SIG-M5 (cell line): Measurements from ENCODE around the gene PITX2.

Experiments used
- DNase-seq: peaks from one replicate; lab custom pipeline; 2025; lab: John Stamatoyannopoulos, UW

Gene PITX2

DNA sequence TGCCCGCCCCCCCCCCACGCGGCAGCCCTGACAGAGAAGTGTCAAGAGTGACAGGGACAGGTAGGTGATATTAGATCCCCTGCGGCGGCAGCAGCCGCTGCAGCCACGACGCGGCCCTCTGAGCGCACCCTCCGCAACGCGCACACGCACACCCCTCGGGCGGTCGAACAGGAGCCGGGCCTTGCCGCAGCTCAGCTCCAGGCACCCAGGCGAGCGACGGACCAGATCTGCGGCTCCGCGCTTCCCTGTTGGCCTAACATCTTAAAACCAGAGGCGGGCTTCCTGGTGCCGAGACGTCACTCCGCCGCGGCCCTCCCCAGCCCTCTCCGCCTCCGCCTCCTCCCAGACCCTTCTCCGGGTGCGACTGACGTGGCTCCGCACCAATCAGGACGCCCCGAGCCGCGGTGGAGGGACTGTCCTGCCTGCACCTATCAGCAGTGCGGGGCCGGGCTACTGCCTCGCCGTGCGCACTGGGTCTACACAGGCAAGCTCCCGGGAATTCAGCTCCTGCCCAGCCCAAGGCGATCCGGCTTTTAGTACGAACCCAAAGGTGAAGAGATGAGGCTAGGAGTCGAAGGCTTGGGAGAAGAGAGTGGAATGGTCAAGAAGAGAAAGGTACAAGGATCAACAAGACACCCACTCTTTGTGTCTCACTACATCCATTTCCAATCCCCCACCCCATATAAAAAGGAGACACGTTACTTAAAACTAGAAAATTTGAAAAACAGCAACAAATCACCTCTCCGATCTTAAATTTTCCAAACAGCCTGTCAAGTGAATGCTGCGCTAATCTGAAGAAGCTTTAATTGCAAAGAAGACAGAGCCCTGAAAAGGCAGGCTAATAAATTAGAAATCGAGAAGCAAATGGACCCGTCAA lies at the start of gene PITX2:
Gene PITX2 (minus strand): TSS at position 237 of the 877 bp plus-strand sequence. CDS start 617 bp downstream, outside the sequence.
- DNase-seq, result peak; percentile 1

DNA sequence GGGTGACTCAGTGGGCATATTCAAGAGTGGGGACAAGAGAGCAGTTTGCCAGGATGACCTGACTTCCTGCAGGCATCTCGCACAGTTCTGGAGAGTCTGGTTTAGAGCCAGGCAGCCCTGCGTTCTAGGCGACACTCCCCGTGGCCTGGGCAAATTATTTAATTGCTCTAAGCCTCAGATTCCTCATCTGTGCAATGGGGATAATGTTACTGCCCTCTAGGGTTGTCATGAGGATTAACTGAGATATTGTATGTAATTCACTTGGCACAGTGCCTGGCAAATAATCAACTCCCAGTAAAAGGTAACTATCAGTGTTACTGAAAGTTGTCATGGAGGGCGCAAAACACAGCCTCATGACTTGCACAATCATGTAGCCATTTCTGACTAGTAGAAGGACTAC lies 48.8 kb upstream of the PITX2 start:
- no peak for DNase-seq

GRCh38 chr4:110669663-110670062 lies 46.8 kb upstream of the PITX2 start:
- DNase-seq, result no peak

- no peak for DNase-seq
Observed at GRCh38 chr4:110668463-110669235, 45.8 kb upstream of the PITX2 start.

GRCh38 chr4:110667670-110668069 lies 44.8 kb upstream of the PITX2 start:
- no peak for DNase-seq

GRCh38 chr4:110666030-110666429 lies 43.2 kb upstream of the PITX2 start:
- DNase-seq, result no peak

DNA sequence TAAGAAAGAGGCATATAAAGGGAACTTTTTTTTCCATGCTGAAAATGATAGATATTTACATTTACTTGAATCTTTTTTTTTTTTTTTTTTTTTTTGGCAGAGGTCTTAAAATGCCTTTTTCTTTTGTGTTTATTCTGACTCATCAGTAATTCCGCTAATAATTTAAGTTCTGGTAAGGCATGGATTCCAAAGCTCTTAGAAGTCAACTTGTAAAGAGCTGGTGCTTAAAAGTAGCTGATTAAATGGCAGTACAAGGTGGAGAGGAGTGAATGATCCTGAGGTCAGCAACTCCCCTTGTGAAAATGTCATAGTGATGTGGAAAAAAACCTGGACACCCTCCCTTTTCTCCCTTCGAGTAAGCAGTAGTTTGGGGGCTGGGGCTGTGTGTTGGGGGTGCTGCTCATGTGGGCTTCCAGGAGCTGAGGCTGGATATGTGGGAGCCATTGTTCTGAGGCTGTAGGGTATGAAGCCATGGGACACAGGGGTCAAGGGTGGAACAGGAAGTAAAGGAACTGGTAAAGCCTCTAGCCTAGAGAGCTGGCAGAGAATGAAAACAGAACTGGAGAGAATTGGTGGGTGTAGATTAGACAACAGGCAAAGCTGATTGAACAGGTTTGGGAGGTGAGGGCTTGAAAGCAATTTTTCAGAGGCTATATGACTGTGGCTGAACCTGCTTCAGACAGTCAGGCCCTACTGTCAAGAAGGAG lies 41.0 kb upstream of the PITX2 start:
- no peak for DNase-seq

DNA sequence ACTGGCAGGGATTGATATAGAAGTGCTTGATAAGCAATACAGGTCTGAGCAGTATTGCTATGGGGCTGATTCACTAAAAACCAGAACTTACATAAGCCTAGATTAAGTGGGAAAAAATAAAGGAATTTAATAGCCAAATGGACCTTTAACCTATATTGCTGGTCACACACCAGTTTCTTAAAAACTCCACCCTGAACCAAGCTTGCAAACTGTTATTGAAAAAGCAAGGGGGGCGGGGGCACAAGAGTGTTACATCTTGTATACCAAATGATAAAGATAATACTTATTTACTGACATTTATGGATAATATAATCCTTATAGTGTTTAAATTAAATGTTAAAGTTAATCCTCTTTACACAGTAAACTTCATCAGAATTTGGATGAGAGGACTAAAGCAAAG lies 40.3 kb upstream of the PITX2 start:
- DNase-seq, result no peak

- no peak for DNase-seq
Observed at GRCh38 chr4:110660755-110661154, 37.9 kb upstream of the PITX2 start.

DNA sequence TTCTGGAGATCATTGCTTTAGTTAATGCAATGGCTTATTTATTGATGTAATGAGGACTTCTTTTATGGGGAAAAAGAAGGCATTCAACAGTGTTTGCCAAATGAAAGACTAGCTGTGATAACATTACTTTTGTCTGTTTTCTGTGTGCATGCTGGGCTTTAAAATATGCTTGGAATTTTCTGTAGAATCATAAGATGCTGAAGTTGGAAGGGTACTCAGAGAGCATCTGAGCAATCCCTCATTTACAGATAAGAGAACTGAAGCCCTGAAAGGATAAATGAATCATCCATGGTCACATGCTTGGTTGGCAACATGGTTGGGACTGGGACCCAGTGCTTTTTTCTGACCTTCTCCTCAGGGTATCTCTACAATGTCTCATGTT lies 31.4 kb upstream of the PITX2 start:
- DNase-seq, result no peak

DNA sequence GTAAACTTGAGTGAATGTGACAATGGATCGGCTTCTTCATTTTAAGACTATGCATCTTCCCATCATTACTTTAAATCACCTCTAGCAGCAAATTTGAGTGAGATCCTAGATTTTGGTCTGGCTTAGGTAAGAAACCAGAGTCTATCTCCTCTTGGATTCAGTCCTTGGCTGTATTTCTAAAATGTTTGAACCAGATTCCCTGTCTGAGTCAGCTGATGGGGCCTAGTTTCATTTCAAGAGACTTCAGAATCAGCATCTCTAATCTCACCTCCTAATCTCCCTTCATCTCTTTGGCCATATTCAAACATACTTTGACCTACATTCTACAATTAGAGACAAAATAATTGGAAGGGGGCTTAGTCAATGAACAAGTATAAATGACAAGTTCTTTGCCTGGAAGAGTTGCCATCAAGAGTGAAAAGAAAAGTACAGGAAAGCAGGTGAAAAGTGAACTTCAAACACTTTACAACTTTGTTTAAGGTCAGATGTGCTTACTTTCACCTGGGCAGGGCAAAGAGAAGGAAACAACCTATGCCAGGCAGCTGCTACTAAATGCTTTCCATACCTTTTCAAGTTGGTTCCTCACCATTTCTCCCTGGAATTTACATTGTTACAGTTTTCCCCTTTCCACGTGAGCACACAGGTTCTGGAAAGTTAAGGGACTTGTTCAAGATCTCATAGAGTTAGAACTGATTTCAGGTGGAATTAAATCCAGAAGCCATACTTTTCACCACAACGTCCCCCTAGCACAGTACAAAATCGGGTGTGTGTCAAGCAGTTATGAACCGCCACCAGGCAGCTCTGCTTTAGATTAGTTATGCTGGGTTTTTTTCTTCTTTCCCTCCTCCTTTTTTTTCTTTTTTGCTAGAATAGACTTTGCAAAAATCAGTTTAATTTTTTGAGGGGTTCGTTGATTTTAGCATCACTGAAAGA lies 30.7 kb upstream of the PITX2 start:
- DNase-seq, result no peak

DNA sequence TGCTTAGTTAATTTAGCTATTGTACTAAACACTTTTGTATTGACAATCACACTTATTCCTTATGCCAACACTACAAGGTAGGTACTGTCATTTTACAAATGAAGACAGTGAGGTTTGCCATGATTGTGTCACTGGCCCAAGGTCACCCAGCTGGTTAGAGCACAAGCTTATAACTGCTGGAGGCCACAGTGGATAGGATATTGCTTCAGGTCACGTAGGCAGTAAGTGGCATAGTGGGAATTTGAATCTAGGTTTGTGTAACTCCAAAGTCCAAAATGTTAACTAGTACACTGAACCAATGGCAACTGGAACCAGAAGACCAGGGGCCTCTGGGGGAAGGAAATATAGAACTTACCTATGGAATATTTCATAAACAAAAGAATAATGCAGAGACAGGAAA lies 21.1 kb upstream of the PITX2 start:
- no peak for DNase-seq

GRCh38 chr4:110643096-110643495 lies 20.2 kb upstream of the PITX2 start:
- DNase-seq, result no peak

- DNase-seq, result no peak
Observed at GRCh38 chr4:110641218-110641617, 18.3 kb upstream of the PITX2 start.

- DNase-seq, result no peak
Observed at GRCh38 chr4:110640576-110640975, 17.7 kb upstream of the PITX2 start.

- no peak for DNase-seq
Observed at GRCh38 chr4:110639207-110640090, 16.6 kb upstream of the PITX2 start.

- DNase-seq, result no peak
Observed at GRCh38 chr4:110638089-110638746, 15.3 kb upstream of the PITX2 start.

GRCh38 chr4:110637408-110638088 lies 14.7 kb upstream of the PITX2 start:
- no peak for DNase-seq

- no peak for DNase-seq
Observed at GRCh38 chr4:110636680-110637407, 14.0 kb upstream of the PITX2 start.
